GM12872 (cell line): ENCODE results near the gene MYL10.

ENCODE experiments used
- CTCF ChIP-seq: IDR thresholded peaks from 3 replicates; pipeline ENCODE4 v1.5.1; 2011; ENCODE audit warnings: low read depth, mild to moderate bottlenecking, low read length, moderate library complexity; ENCODE audit not compliant: insufficient read depth

Gene MYL10

GRCh38 chr7:101634196-101634717 is 5.2 kb upstream of the MYL10 start:
- no peak for TF ChIP-seq CTCF

- no peak for TF ChIP-seq CTCF
Observed at GRCh38 chr7:101633511-101633910, 4.4 kb upstream of the MYL10 start.

- TF ChIP-seq CTCF = no peak
Observed at GRCh38 chr7:101632641-101633040, 3.5 kb upstream of the MYL10 start.

GRCh38 chr7:101631224-101631714 is 2.2 kb upstream of the MYL10 start:
- no peak for TF ChIP-seq CTCF

- TF ChIP-seq CTCF = no peak
Observed at GRCh38 chr7:101630591-101630990, 1.5 kb upstream of the MYL10 start.

- TF ChIP-seq CTCF = no peak
Observed at GRCh38 chr7:101628522-101628921, 574 bp downstream of the MYL10 start.

GRCh38 chr7:101626758-101627157 is 2.3 kb downstream of the MYL10 start:
- no peak for TF ChIP-seq CTCF
